H1 (cell line): ENCODE measurements around the gene DOK3.

Experiments
- EZH2 ChIP-seq: fragments of 200-600 bp; sonication (generic); IDR thresholded peaks from 2 replicates; pipeline ENCODE4 v1.7.1; 2012; ENCODE audit warnings: low read depth, mild to moderate bottlenecking, moderate library complexity, low read length, inconsistent platforms; ENCODE audit not compliant: severe bottlenecking
- GTF2F1 ChIP-seq: IDR thresholded peaks from 2 replicates; pipeline ENCODE4 v1.6.1; 2012; ENCODE audit warnings: low read depth, low read length, improper control_type of control experiment, borderline replicate concordance
- KDM5A ChIP-seq: fragments of 200-600 bp; IDR thresholded peaks from 2 replicates; pipeline ENCODE4 v1.7.1; 2012; ENCODE audit warnings: mild to moderate bottlenecking, low read length, inconsistent platforms, mixed read lengths

DNA sequence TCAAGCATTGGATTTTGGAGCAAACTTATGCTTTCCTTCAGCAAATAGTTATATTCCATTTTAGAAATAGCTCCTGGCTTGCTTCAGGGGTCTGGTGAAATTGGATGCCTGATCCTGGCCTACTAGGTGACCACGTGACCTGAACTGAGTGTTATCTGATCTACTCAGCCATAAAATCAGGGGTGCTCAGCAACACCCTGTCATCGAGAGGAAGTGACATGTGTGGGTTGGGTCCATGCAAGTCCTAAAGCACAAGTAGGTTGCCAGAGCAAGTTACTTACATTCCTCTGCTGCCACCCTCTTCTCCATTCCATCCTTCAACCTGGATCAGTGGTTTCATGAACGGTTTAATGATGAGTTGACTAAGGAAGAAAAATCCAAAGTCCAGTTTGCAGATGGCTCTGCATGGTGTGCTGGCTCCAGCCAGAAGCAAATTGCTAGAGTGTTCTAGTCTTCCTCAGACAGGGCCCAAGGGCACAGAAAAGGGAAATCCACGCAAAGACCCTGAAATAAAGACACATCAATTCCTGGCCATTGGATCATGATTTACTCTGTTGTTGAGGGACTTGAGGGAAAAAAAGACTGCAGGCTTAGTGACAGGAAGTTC lies 47.5 kb upstream of the DOK3 start:
- TF ChIP-seq GTF2F1 (no peak), KDM5A (no peak), EZH2 (no peak)
